ENCODE measurements around the gene ARMC7.
"Not testable (repeated sequence)": the region's sequence is repeated elsewhere in the genome, so short reads cannot be mapped to it uniquely, and the experiment has no call there.

Gene ARMC7

DNA sequence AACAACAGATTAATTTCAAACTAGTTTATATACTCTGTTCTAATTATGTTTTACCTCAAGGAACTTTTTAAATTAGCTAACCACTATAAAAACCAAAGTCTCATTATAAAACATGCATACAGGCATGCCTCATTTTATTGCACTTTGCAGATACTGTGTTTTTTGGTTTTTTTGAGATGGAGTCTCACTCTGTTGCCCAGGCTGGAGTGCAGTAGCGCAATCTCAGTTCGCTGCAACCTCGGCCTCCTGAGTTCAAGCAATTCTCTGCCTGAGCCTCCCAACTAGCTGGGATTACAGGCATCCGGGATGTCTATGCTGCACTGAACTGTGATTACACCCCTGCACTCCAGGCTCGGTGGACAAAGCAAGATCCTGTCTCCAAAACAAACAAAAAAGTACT is 53.3 kb downstream of the ARMC7 start:
- H3K4me2 ChIP-seq (ENCODE audit: low read depth, low read length): no peak overlapping the region
- H2AFZ ChIP-seq (ENCODE audit: low read length): no peak overlapping the region
- H3K9me2 ChIP-seq (replicated peaks; ENCODE audit: insufficient read depth, low read length): no peaks in the 10 kb centered on the region
- H3K9ac ChIP-seq (ENCODE audit: low read length): no peak overlapping the region
- H3F3A ChIP-seq (ENCODE audit: insufficient read depth, low read length): peaks cover 7% of the 10 kb centered on the region; the same call in 1 of the 2 replicates
- no peak overlapping the region for H3K27ac ChIP-seq (ENCODE audit: low read length)
- H3K4me1 ChIP-seq (ENCODE audit: low read length): no peaks in the 10 kb centered on the region
- TF ChIP-seq EZH2 (optimal IDR thresholded peaks at IDR 0.05; ENCODE audit: low read depth, low read length) (no peak), CTCF (IDR thresholded peaks at IDR 0.05; ENCODE audit: low read length) (no peak), EZH2phosphoT487 (IDR thresholded peaks at IDR 0.05; ENCODE audit: low read length) (no peak)
- H3K27me3 ChIP-seq (replicated peaks; ENCODE audit: insufficient read depth, low read length): no peaks in the 10 kb centered on the region
- H3K4me3 ChIP-seq (ENCODE audit: low read length): no peak overlapping the region
- H4K20me1 ChIP-seq (ENCODE audit: insufficient read depth, low read length): no peaks in the 10 kb centered on the region
- H3K36me3 ChIP-seq (replicated peaks; ENCODE audit: insufficient read depth, low read length): peaks cover 9% of the 10 kb centered on the region; the same call in 1 of the 2 replicates
- H3K79me2 ChIP-seq (ENCODE audit: low read length): no peaks in the 10 kb centered on the region
- no peak for DNase-seq
- no peaks in the 10 kb centered on the region for H3K9me3 ChIP-seq (replicated peaks; ENCODE audit: insufficient read depth, low read length)

- H3K36me3 ChIP-seq (replicated peaks; ENCODE audit: insufficient read depth, low read length): peaks cover 11% of the 10 kb centered on the region; the same call in 1 of the 2 replicates
- H3K4me2 ChIP-seq (ENCODE audit: low read depth, low read length); H3K79me2 ChIP-seq (ENCODE audit: low read length); H3K27ac ChIP-seq (ENCODE audit: low read length); H3K27me3 ChIP-seq (replicated peaks; ENCODE audit: insufficient read depth, low read length); H3K9ac ChIP-seq (ENCODE audit: low read length); DNase-seq; H3K4me3 ChIP-seq (ENCODE audit: low read length); H3K4me1 ChIP-seq (ENCODE audit: low read length); H4K20me1 ChIP-seq (ENCODE audit: insufficient read depth, low read length); H3K9me2 ChIP-seq (replicated peaks; ENCODE audit: insufficient read depth, low read length); H3K9me3 ChIP-seq (replicated peaks; ENCODE audit: insufficient read depth, low read length); H3F3A ChIP-seq (ENCODE audit: insufficient read depth, low read length); H2AFZ ChIP-seq (ENCODE audit: low read length): not testable (repeated sequence)
Observed at GRCh38 chr17:75164606-75165005, 54.8 kb downstream of the ARMC7 start.

- Histone ChIP-seq H3K9me2 (replicated peaks; ENCODE audit: insufficient read depth, low read length) (no peaks in the 10 kb centered on the region), H3F3A (ENCODE audit: insufficient read depth, low read length) (peaks cover 8% of the 10 kb centered on the region; the same call in 1 of the 2 replicates), H3K9ac (ENCODE audit: low read length) (no peak overlapping the region), H4K20me1 (ENCODE audit: insufficient read depth, low read length) (peaks cover 3% of the 10 kb centered on the region; the same call in 1 of the 2 replicates), H3K27me3 (replicated peaks; ENCODE audit: insufficient read depth, low read length) (no peaks in the 10 kb centered on the region), H3K79me2 (ENCODE audit: low read length) (peaks cover 47% of the 10 kb centered on the region), H3K4me3 (ENCODE audit: low read length) (no peak overlapping the region), H3K9me3 (replicated peaks; ENCODE audit: insufficient read depth, low read length) (no peaks in the 10 kb centered on the region), H3K4me1 (ENCODE audit: low read length) (no peaks in the 10 kb centered on the region), H2AFZ (ENCODE audit: low read length) (no peak overlapping the region), H3K36me3 (replicated peaks; ENCODE audit: insufficient read depth, low read length) (peaks cover 15% of the 10 kb centered on the region), H3K4me2 (ENCODE audit: low read depth, low read length) (no peak overlapping the region), H3K27ac (ENCODE audit: low read length) (no peak overlapping the region)
- DNase-seq: no peak
- TF ChIP-seq CTCF (IDR thresholded peaks at IDR 0.05; ENCODE audit: low read length) (no peak), EZH2 (optimal IDR thresholded peaks at IDR 0.05; ENCODE audit: low read depth, low read length) (no peak), EZH2phosphoT487 (IDR thresholded peaks at IDR 0.05; ENCODE audit: low read length) (no peak)
Observed at GRCh38 chr17:75168998-75169397, 59.2 kb downstream of the ARMC7 start.

GRCh38 chr17:75173526-75173925 is 63.8 kb downstream of the ARMC7 start:
- Histone ChIP-seq H3K9ac (ENCODE audit: low read length) (no peak overlapping the region), H3K9me3 (replicated peaks; ENCODE audit: insufficient read depth, low read length) (no peaks in the 10 kb centered on the region), H3K9me2 (replicated peaks; ENCODE audit: insufficient read depth, low read length) (no peaks in the 10 kb centered on the region), H3K4me2 (ENCODE audit: low read depth, low read length) (no peak overlapping the region), H3K4me3 (ENCODE audit: low read length) (no peak overlapping the region), H3K36me3 (replicated peaks; ENCODE audit: insufficient read depth, low read length) (peaks cover 8% of the 10 kb centered on the region), H3K27me3 (replicated peaks; ENCODE audit: insufficient read depth, low read length) (no peaks in the 10 kb centered on the region), H4K20me1 (ENCODE audit: insufficient read depth, low read length) (peaks cover 3% of the 10 kb centered on the region; the same call in 1 of the 2 replicates), H3K4me1 (ENCODE audit: low read length) (no peaks in the 10 kb centered on the region), H3F3A (ENCODE audit: insufficient read depth, low read length) (peaks cover 16% of the 10 kb centered on the region), H2AFZ (ENCODE audit: low read length) (no peak overlapping the region), H3K27ac (ENCODE audit: low read length) (no peak overlapping the region), H3K79me2 (ENCODE audit: low read length) (peaks cover 90% of the 10 kb centered on the region)
- TF ChIP-seq EZH2phosphoT487 (IDR thresholded peaks at IDR 0.05; ENCODE audit: low read length) (no peak), CTCF (IDR thresholded peaks at IDR 0.05; ENCODE audit: low read length) (no peak), EZH2 (optimal IDR thresholded peaks at IDR 0.05; ENCODE audit: low read depth, low read length) (no peak)
- no peak for DNase-seq
